ENCODE measurements around the gene NCOA7. TPM values are rescaled to one million over a fixed set of nuclear protein-coding genes. Genes with fewer than 3 reads are reported as not detected.

NCOA7 gene
- total and polyA plus RNA-seq, 4 donors = 8.6 to 40.9 (median 17.6) TPM

GRCh38 chr6:125886021-125886420, 95.3 kb downstream of the NCOA7 start:
- Histone ChIP-seq H3K9me3 (ENCODE audit: control insufficient read depth in 4 of 4, low read length in 3 of 4) (no peaks in the 10 kb centered on the region), H3K27ac (ENCODE audit: low read depth in 1 of 2, low read length in 2 of 2) (no peak overlapping the region), H3K4me1 (ENCODE audit: control insufficient read depth in 4 of 4, insufficient read depth in 4 of 4, low read length in 3 of 4) (peaks cover 0 to 1% (median 0%) of the 10 kb centered on the region in 4 donors), H3K4me3 (ENCODE audit: low read depth in 1 of 3, low read length in 3 of 3) (no peak overlapping the region), H3K9ac (ENCODE audit: low read depth in 1 of 2, low read length in 2 of 2) (no peak overlapping the region), H3K27me3 (ENCODE audit: control insufficient read depth in 4 of 4, insufficient read depth in 4 of 4, low read length in 3 of 4) (no peaks in the 10 kb centered on the region), H3K36me3 (ENCODE audit: control insufficient read depth in 4 of 4, insufficient read depth in 3 of 4, low read depth in 1 of 4, low read length in 3 of 4) (peaks cover 0 to 40% (median 25%) of the 10 kb centered on the region in 4 donors)
- no peak for DNase-seq (ENCODE audit: low spot score)
- 97% methylated on average over 1 of the region's 1 CpG for WGBS
- TF ChIP-seq HNF4A (conservative IDR thresholded peaks at IDR 0.05) (no peak), FOXA2 (IDR thresholded peaks at IDR 0.05) (no peak), SP1 (IDR thresholded peaks at IDR 0.05) (no peak), REST (IDR thresholded peaks at IDR 0.05) (no peak), FOXA1 (IDR thresholded peaks at IDR 0.05) (no peak), EGR1 (IDR thresholded peaks at IDR 0.05; ENCODE audit: low read depth in 2 of 2) (no peak), CTCF (IDR thresholded peaks at IDR 0.05; ENCODE audit: low read depth, low read length, missing input control) (no peak), YY1 (IDR thresholded peaks at IDR 0.05) (no peak), GABPA (IDR thresholded peaks at IDR 0.05 in 1 of 2, conservative IDR thresholded peaks at IDR 0.05 in 1 of 2) (no peak)

GRCh38 chr6:125886914-125887313, 96.2 kb downstream of the NCOA7 start:
- Histone ChIP-seq H3K4me1 (ENCODE audit: control insufficient read depth in 4 of 4, insufficient read depth in 4 of 4, low read length in 3 of 4) (peaks cover 0 to 1% (median 0%) of the 10 kb centered on the region in 4 donors), H3K9me3 (ENCODE audit: control insufficient read depth in 4 of 4, low read length in 3 of 4) (no peaks in the 10 kb centered on the region), H3K9ac (ENCODE audit: low read depth in 1 of 2, low read length in 2 of 2) (no peak overlapping the region), H3K27me3 (ENCODE audit: control insufficient read depth in 4 of 4, insufficient read depth in 4 of 4, low read length in 3 of 4) (no peaks in the 10 kb centered on the region), H3K36me3 (ENCODE audit: control insufficient read depth in 4 of 4, insufficient read depth in 3 of 4, low read depth in 1 of 4, low read length in 3 of 4) (peaks cover 0 to 39% (median 20%) of the 10 kb centered on the region in 4 donors), H3K27ac (ENCODE audit: low read depth in 1 of 2, low read length in 2 of 2) (no peak overlapping the region), H3K4me3 (ENCODE audit: low read depth in 1 of 3, low read length in 3 of 3) (no peak overlapping the region)
- 89% methylated on average over 2 of the region's 2 CpGs for WGBS
- TF ChIP-seq FOXA2 (IDR thresholded peaks at IDR 0.05) = no peak
- TF ChIP-seq JUND (IDR thresholded peaks at IDR 0.05) = no peak
- TF ChIP-seq TAF1 (conservative IDR thresholded peaks at IDR 0.05) = no peak
- no peak for TF ChIP-seq RXRA (IDR thresholded peaks at IDR 0.05)
- no peak for TF ChIP-seq FOXA1 (IDR thresholded peaks at IDR 0.05)
- TF ChIP-seq CTCF (IDR thresholded peaks at IDR 0.05; ENCODE audit: low read depth, low read length, missing input control) = no peak
- no peak for TF ChIP-seq NR2F2 (IDR thresholded peaks at IDR 0.05)
- no peak for TF ChIP-seq YY1 (IDR thresholded peaks at IDR 0.05)
- no peak for TF ChIP-seq ZBTB33 (IDR thresholded peaks at IDR 0.05)
- DNase-seq (ENCODE audit: low spot score) = no peak

Data from liver (tissue), 9 donors.